Osteoblast (primary cell): ENCODE results near the gene SLC25A21. TPM values are rescaled to one million over a fixed set of nuclear protein-coding genes. Genes with fewer than 3 reads are reported as not detected.

Experiments
- DNase-seq: peaks from one replicate; pipeline ENCODE4 v3.0.0; 2011; ENCODE audit warnings: low spot score, mixed read lengths; ENCODE audit not compliant: insufficient read length; ENCODE audit errors: missing footprints
- H2AFZ ChIP-seq: 2 replicates; pipeline ENCODE4 v1.6.0; 2011; ENCODE audit warnings: mild to moderate bottlenecking, low read length
- H3K27ac ChIP-seq: 2 replicates; pipeline ENCODE4 v1.5.1; 2011; ENCODE audit warnings: mild to moderate bottlenecking, low read depth, low read length, moderate library complexity
- H3K27me3 ChIP-seq: 2 replicates; pipeline ENCODE4 v1.6.0; 2012; ENCODE audit warnings: mild to moderate bottlenecking, control low read depth, inconsistent platforms, low read length, moderate library complexity; ENCODE audit not compliant: insufficient read depth
- H3K36me3 ChIP-seq: 2 replicates; pipeline ENCODE4 v1.5.1; 2011; ENCODE audit warnings: mild to moderate bottlenecking, low read length, control low read depth, moderate library complexity; ENCODE audit not compliant: insufficient read depth
- H3K4me1 ChIP-seq: 2 replicates; pipeline ENCODE4 v1.5.1; 2011; ENCODE audit warnings: mild to moderate bottlenecking, low read length, control low read depth, moderate library complexity; ENCODE audit not compliant: insufficient read depth
- H3K4me2 ChIP-seq: 2 replicates; pipeline ENCODE4 v1.6.0; 2011; ENCODE audit warnings: mild to moderate bottlenecking, low read length; ENCODE audit not compliant: insufficient read depth
- H3K4me3 ChIP-seq: fragments of 200-600 bp; sonication (generic); 3 replicates; pipeline ENCODE4 v1.5.1; 2012; ENCODE audit warnings: mild to moderate bottlenecking, low read length, inconsistent platforms; ENCODE audit not compliant: insufficient read depth
- H3K79me2 ChIP-seq: 2 replicates; pipeline ENCODE4 v1.6.0; 2012; ENCODE audit warnings: mild to moderate bottlenecking, low read length, control low read depth, inconsistent platforms; ENCODE audit not compliant: insufficient read depth
- H3K9me3 ChIP-seq: 2 replicates; pipeline ENCODE4 v1.5.1; 2011; ENCODE audit warnings: low read depth, low read length, control low read depth
- H4K20me1 ChIP-seq: 2 replicates; pipeline ENCODE4 v1.6.0; 2012; ENCODE audit warnings: mild to moderate bottlenecking, low read length, control low read depth; ENCODE audit not compliant: insufficient read depth
- CTCF ChIP-seq: IDR thresholded peaks from 2 replicates; pipeline ENCODE4 v1.5.1; 2011; ENCODE audit warnings: mild to moderate bottlenecking, low read depth, low read length, moderate library complexity; ENCODE audit errors: extremely low read depth
- total RNA-seq: library from RNA; depleted of rRNA; stranded (reverse); fragments of >200 nt; gene quantifications from 2 replicates; pipeline ENCODE4 v1.2.3, GENCODE V29; 2012

SLC25A21 gene
- total RNA-seq, 1 donor: 0.72 TPM

- no peak overlapping the region for H3K4me3 ChIP-seq
- no peaks in the 10 kb centered on the region for H3K4me1 ChIP-seq
- DNase-seq: no peak
Measured at GRCh38 chr14:36773136-36773540, 399.3 kb downstream of the SLC25A21 start.

GRCh38 chr14:36771028-36771640 is 401.3 kb downstream of the SLC25A21 start:
- no peaks in the 10 kb centered on the region for H4K20me1 ChIP-seq
- H3K4me1 ChIP-seq: no peaks in the 10 kb centered on the region
- H3K4me2 ChIP-seq: no peak overlapping the region
- H3K9me3 ChIP-seq: no peaks in the 10 kb centered on the region
- H2AFZ ChIP-seq: no peak overlapping the region
- no peak for DNase-seq
- no peak overlapping the region for H3K27ac ChIP-seq
- H3K4me3 ChIP-seq: no peak overlapping the region
- no peaks in the 10 kb centered on the region for H3K36me3 ChIP-seq
- H3K27me3 ChIP-seq: no peaks in the 10 kb centered on the region
- no peak for TF ChIP-seq CTCF
- H3K79me2 ChIP-seq: no peaks in the 10 kb centered on the region

More at GRCh38 chr14:36773136-36773540, 399.3 kb downstream of the SLC25A21 start:
- Histone ChIP-seq H4K20me1 (no peaks in the 10 kb centered on the region), H3K36me3 (no peaks in the 10 kb centered on the region), H2AFZ (no peak overlapping the region), H3K27ac (no peak overlapping the region), H3K79me2 (no peaks in the 10 kb centered on the region), H3K4me2 (no peak overlapping the region), H3K27me3 (no peaks in the 10 kb centered on the region), H3K9me3 (no peaks in the 10 kb centered on the region)
- TF ChIP-seq CTCF: no peak

GRCh38 chr14:36768638-36769337 is 403.6 kb downstream of the SLC25A21 start:
- no peaks in the 10 kb centered on the region for H3K9me3 ChIP-seq
- no peak overlapping the region for H3K4me3 ChIP-seq
- no peak overlapping the region for H3K27ac ChIP-seq
- H4K20me1 ChIP-seq: no peaks in the 10 kb centered on the region
- no peaks in the 10 kb centered on the region for H3K79me2 ChIP-seq
- no peak for DNase-seq
- no peaks in the 10 kb centered on the region for H3K4me1 ChIP-seq
- no peaks in the 10 kb centered on the region for H3K36me3 ChIP-seq
- no peak for TF ChIP-seq CTCF
- no peaks in the 10 kb centered on the region for H3K27me3 ChIP-seq
- H3K4me2 ChIP-seq: no peak overlapping the region
- H2AFZ ChIP-seq: no peak overlapping the region

GRCh38 chr14:36767603-36768281 is 404.7 kb downstream of the SLC25A21 start:
- TF ChIP-seq CTCF: no peak
- Histone ChIP-seq H3K27me3 (no peaks in the 10 kb centered on the region), H2AFZ (no peak overlapping the region), H3K4me1 (no peaks in the 10 kb centered on the region), H3K36me3 (no peaks in the 10 kb centered on the region), H3K27ac (no peak overlapping the region), H3K79me2 (no peaks in the 10 kb centered on the region), H4K20me1 (no peaks in the 10 kb centered on the region), H3K4me3 (no peak overlapping the region), H3K4me2 (no peak overlapping the region), H3K9me3 (no peaks in the 10 kb centered on the region)
- DNase-seq: no peak
